ENCODE data around the gene PPM1G.
"Not testable (repeated sequence)": the region's sequence is repeated elsewhere in the genome, so short reads cannot be mapped to it uniquely, and the experiment has no call there.

Gene PPM1G, protein sequence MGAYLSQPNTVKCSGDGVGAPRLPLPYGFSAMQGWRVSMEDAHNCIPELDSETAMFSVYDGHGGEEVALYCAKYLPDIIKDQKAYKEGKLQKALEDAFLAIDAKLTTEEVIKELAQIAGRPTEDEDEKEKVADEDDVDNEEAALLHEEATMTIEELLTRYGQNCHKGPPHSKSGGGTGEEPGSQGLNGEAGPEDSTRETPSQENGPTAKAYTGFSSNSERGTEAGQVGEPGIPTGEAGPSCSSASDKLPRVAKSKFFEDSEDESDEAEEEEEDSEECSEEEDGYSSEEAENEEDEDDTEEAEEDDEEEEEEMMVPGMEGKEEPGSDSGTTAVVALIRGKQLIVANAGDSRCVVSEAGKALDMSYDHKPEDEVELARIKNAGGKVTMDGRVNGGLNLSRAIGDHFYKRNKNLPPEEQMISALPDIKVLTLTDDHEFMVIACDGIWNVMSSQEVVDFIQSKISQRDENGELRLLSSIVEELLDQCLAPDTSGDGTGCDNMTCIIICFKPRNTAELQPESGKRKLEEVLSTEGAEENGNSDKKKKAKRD

DNA sequence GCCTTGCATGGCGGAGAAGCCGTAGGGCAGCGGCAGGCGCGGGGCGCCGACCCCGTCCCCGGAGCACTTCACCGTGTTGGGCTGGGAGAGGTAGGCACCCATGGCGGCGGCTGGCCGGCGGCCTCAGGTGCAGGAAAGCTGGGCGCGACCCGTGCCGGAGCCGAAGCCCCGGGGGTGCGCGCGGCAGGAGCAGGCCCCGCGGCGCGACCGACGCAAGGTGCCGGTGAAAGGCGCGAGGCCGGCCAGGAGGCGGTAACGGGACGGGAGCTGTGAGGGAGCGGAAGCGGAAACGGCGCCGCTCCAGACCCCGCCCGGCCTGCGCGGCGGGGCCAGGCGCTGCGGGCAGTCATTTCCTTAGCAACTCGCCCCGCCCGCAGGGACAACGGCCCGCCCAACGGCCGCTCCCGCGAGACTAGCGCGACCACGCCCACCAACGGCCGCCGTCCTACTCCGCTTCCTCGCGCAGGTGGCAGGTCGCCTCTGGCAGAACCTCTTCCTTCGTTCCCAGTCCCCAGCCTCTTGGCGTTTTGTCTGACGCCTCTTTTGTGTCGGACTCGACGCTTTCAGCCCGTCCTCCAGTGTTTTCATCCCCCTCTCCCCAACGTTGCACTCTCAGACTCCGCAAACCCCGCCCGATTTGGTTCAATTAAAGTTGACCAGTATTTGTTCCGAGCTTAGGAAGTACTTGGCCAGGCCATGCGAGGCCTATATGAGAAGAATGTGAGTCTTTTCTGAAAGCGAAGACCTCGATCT is at the start of gene PPM1G:
PPM1G (minus strand) TSS at position 271 of the 753 bp plus-strand sequence; CDS start at position 102, 169 bp downstream.
- peak; percentile 98 for DNase-seq (ENCODE audit: low spot score)

DNA sequence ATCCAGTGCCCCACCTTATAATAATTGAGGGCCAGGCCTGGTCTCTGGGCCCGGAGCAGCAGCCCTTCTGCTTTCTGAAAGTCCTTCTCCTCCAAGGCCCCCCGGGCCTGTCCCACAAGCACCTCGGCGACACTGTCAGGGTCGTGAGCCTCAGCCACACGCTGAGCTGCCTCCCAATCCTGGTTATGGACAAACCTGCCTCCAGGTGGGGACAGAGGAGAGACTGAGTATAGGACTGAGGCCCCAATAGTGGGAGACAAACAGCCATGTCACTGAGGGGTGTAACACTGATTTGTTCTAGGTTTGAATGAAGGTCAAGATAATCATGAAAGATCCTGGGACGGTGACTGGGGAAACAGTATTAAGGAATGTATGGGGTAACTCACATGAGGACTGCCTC is 44.6 kb upstream of the PPM1G start:
- DNase-seq (ENCODE audit: low spot score), result no peak

DNA sequence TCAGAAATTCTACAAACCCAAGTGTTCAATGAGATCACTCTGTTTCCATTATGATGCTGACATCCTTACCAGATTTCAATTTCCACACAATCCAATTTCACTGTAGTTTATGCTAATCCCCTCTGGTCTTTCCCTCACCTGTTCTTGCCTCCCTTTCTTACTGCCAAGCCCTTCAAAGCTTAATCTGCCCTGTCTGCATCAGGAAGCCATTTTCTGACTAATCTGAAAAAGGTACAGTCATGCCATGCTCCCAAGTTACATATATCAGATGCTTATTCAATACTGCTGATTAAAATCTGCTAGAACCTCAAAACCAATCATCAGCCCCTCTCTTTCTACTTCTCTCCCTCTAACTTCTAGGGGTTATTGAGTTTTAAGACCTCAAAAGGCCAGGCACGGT is 41.7 kb upstream of the PPM1G start:
- no peak for DNase-seq (ENCODE audit: low spot score)

DNA sequence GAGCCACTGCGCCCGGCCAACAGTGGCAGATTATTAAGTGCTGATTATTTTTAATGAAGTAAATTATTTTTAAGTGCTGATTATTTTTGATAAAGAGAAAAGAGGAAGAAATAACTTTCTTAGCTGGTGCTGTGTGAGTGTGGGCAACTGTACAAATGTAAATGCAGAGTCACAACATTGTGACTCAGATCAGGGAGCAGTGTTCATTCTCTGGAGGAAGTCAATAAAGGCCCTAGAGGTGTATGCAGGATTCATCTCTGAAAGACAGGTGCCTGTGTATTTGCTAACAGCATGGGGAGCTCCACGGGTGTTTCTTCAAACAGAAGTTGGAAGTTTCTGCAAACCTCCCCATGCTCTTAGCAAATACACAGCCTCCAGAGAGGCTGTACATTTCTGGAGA is 39.0 kb upstream of the PPM1G start:
- DNase-seq (ENCODE audit: low spot score), result no peak

DNA sequence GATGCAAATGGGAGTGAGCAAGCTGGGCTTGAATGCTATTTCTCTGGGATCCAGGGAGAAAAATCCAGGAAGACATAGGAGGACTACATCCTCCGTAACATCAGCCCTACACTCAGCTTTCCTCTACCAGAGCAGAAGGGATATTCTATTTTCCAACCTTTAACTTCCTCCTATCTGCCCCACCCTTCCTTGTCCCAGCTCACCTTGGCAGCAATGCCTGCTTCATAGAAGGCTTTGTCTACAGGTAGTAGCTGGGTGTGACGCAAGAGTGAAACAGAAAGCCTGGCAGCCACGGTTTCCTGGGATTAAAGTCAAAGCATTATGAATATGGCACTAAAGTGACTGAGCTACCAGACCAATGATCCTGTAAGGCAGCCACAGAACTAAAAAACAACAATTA is 36.7 kb upstream of the PPM1G start:
- DNase-seq (ENCODE audit: low spot score), result no peak

DNA sequence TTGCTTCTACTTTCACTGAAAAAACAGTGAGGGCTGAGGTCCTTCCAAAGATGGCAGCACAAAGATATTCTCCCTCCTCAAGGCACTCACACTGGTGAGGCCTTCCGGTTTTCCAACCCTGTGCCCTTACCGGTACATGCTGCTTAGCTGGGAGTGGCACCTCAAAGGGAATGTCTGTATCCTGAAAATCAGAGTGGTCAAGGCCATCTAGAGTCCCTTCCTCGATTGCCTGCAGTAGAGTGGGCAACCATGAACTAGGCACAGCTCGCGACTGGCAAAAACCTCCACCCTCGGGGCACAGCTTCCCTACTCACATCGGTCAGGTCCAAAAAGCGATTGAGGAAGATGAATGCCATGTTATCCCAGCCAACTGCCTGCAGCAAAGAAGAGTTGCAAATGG is 36.2 kb upstream of the PPM1G start:
- no peak for DNase-seq (ENCODE audit: low spot score)

DNA sequence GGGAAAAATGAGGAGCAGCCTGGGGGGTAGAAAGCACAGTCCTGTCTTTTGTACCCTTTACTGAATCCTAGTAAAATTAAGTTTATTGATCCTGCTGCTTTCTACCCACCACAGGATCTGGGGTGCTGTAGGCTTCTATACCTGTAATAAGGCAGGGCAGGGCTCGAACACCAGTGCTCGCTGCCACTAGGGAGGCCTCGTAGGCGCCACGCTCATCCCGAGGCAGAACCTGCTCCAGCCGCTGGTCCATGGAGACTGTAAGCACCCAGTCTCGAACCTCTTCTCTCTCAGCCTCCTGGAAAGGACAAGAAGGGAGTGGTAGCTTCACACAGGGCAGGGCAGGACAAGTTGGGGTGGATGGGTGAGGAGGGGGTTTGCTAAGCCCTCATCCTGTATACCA is 35.8 kb upstream of the PPM1G start:
- no peak for DNase-seq (ENCODE audit: low spot score)

DNA sequence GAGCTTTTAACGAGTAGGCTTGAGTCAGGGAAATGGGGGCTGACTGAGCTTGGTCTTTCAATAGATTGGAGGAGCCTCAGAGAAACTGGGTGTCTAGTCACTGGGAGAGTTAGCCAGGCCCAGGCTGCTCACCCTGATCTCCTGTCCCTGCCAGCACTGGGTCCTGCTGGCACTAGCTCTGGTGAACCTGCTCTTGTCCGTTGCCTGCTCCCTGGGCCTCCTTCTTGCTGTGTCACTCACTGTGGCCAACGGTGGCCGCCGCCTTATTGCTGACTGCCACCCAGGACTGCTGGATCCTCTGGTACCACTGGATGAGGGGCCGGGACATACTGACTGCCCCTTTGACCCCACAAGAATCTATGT is 33.5 kb upstream of the PPM1G start:
- DNase-seq (ENCODE audit: low spot score), result no peak

DNA sequence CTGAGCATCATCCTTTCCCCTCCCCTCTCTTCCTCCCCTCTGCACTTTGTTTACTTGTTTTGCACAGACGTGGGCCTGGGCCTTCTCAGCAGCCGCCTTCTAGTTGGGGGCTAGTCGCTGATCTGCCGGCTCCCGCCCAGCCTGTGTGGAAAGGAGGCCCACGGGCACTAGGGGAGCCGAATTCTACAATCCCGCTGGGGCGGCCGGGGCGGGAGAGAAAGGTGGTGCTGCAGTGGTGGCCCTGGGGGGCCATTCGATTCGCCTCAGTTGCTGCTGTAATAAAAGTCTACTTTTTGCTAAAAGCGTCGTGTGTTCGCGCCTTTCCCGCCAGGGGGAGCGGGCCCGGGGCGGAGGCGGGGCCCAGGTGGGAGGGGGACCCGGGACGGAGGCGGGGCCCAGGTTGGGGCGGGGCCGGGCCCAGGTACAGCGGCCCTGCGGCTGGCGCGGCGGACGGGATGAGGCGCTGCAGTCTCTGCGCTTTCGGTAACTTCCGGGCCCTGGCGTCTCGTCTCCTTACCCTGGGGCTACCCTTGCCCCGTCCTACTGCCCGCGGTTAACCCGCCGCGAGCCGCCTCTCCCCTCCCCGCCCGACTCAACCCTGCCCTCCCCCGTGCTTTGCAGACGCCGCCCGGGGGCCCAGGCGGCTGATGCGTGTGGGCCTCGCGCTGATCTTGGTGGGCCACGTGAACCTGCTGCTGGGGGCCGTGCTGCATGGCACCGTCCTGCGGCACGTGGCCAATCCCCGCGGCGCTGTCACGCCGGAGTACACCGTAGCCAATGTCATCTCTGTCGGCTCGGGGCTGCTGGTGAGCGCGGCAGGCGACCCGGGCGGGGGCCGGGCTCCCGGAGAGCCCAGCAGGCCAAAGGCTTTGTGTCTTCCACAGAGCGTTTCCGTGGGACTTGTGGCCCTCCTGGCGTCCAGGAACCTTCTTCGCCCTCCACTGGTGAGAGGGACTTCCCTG is 32.8 kb upstream of the PPM1G start, which contains the start of gene KRTCAP3:
KRTCAP3 (plus strand) TSS at position 424 of the 962 bp plus-strand sequence; CDS start at position 456, 32 bp downstream.
- peak; percentile 41 for DNase-seq (ENCODE audit: low spot score)

DNA sequence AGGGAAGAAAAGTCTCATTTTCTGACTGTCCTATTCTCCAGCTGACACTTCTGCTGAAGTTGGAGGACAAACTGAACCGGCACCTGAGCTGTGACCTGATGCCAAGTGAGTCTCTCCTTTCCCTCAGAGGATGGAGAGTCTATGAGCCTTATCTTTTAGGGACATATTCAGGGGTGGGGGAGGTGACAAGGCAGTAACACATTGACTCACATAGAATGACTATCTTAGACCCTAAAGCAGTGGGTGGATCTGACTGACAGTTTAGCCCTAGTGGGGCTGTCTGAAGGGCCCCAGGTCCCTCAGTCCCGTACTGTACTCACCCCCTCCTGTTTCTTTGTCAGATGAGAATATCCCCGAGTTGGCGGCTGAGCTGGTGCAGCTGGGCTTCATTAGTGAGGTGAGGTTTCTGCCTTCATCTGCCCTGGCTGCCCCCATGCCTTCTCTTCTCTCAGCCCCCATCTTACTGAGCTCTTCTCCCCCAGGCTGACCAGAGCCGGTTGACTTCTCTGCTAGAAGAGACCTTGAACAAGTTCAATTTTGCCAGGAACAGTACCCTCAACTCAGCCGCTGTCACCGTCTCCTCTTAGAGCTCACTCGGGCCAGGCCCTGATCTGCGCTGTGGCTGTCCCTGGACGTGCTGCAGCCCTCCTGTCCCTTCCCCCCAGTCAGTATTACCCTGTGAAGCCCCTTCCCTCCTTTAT is 32.0 kb upstream of the PPM1G start:
- DNase-seq (ENCODE audit: low spot score), result no peak

DNA sequence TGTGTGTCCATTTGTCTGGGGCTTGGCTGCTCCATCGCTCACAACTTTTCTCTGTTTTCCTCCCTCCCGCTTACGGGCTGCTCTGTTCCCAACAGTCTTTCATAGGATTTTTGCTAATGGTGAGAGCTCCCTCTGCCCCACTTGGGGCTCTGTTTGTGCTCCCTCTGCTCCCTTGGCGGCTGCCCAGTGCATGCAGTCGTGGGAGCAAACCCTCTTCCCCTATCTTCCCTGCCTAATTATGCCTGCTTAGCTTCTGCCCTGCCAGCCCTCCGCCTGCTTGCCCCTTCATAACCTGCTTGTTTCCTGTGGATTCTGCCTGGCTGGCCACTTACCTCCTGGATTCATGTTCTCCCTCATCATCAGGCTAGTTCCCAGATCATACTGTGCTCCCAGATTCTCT is 26.2 kb upstream of the PPM1G start:
- DNase-seq (ENCODE audit: low spot score), result no peak

DNA sequence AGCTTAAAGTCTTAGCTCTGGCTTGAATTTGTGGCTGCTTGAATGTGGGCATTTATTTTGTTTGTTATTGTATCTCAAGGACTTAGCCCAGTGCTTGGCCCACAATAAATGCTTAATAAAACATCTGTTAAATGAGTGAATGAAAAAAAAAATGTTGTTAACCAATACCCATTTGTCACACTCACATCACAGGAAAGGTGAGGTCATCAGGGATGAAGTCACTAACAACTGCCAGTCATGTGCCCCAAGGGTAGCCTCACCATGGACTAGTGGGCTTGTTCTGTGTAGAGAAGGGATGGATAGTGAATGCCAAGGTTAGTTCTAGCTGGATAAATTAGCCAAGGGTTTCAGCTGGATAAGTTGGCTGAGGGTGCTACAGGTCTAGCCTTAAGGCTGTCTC is 22.0 kb upstream of the PPM1G start:
- no peak for DNase-seq (ENCODE audit: low spot score)

DNA sequence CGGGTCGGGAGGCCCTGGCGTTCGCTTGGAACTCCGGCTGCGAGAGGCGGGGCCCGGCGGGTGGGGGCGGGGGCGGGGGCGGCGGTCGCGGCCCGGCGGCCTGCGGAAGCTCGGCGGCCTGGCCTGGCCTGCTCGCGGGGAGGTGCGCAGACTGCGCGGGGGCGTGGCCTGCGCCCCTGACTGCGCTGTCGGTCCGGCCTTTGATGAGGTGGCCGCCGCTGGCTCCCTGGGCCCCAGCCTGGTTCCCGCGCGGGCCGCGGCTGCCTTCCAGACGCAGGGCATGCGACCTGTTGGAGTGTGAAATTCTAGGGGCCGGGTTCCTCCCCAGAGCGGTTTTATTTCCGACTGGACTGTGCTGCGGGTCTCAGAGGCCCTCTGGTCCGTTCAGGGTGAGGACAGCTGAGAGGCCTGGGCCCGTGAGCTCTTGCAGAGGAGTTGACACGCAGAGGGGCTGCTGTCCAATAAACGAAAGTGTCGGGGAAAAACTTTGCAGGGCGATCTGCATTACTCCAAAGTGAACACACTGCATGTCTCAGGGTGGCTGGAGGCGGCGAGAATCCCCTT is 19.7 kb upstream of the PPM1G start:
- peak; percentile 89 for DNase-seq (ENCODE audit: low spot score)

DNA sequence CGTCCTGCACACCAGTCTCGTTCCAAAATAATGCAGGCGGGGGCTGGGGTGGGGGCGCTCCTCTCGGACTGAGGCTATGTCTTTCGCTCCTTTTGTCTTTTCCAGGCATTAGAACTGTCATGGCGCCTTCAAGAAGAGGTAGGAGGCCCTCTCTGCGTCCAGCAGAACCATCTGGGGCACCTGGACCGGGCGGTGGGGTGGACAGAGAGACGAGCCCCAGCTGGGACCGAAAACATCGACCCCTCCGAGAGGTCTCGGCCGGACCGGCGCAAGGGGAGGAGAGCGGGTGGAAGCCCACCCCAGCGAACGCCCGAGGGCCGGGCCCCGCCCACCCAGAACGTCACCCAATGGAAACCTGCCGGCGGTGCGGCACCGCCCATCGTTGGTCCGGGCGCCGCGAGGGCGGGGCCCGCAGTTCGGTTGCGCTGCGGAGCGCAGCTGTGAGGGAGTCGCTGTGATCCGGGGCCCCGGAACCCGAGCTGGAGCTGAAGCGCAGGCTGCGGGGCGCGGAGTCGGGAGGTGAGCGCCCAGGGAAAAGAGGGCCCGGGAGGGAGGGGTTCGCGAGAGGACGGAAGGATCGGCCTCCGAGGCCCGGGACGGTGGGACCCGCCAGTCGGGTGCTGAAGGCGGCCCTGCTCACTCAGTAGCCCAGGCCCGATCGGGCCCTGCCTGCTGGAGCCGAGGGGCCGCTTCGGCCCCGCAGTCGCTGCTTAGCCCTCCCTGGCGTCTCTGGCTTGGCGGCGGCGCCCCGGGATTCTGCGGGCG is 19.0 kb upstream of the PPM1G start, which contains the start of gene NRBP1:
NRBP1 (plus strand) TSS at position 419 of the 765 bp plus-strand sequence. CDS start 4,643 bp downstream, outside the sequence.
- peak; percentile 94 for DNase-seq (ENCODE audit: low spot score)

DNA sequence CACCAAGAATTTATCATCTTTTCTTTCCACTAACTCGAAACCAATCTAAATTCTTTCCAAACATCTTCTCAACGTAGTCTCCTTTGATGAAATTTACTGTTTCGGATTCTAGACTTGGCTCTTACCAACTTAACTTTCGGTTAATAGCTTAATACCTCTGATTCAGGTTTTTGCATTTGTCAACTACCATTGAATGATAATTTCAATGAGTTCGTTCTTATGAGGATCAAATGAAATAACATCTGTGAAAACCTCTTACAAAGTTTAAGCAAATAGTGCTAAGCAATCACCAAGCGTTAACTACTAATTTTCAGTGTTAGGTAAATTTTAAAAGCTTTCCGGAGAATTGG is 18.4 kb upstream of the PPM1G start:
- DNase-seq (ENCODE audit: low spot score), result no peak

DNA sequence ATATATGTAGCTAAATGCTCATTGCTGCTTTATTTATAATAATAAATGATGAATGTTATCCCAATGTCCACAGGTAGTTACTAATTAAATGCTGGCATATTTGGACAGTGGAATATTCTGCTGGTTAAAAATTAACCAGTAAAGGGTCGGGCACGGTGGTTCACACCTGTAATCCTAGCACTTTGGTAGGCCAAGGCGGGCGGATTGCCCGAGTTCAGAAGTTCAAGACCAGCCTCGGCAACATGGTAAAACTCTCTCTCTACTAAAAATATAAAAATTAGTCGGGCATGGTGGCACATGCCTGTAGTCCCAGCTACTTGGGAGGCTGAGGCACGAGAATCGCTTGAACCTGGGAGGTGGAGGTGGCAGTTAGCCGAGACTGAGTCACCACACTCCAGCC is 15.6 kb upstream of the PPM1G start:
- not testable (repeated sequence) for DNase-seq (ENCODE audit: low spot score)

DNA sequence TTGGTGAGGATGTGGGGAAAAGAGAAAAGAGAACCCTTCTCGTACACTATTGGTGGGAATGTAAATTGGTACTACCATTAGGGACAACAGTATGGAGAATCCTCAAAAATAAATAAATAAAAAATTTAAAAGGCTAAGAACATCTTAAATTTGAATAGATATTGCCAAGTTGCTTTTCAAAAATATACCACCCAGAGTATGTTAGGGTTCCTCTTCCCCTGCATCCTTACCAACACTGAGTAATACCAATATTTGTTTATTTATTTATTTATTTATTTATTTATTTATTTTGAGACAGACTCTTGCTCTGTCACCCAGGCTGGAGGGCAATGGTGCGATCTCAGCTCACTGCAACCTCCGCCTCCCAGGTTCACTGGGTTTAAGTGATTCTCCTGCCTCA is 13.6 kb upstream of the PPM1G start:
- no peak for DNase-seq (ENCODE audit: low spot score)

DNA sequence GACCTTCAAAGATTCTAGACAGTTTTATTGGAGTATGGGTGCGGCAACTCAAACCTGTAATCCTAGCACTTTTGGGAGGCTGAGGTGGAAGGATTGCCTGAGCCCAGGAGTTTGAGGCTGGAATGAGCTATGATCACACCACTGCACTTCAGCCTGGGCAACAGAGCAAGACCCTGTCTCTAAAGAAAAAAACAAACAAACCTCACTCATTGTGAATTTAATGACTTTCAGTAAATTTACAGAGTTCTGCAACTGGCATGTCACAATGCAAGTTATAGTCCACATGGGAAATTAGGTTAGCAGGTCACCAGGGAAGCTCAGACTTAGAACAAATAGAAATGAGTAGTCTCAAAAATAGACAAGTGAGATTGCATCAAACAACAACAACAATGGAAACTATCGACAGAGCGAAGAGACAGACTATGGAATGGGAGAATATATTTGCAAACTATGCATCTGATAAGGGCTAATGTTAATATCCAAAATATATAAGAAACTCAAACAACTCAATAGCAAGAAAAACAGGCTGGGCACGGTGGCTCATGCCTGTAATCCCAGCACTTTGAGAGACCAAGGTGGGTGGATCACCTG is 12.4 kb upstream of the PPM1G start:
- DNase-seq (ENCODE audit: low spot score), result no peak

DNA sequence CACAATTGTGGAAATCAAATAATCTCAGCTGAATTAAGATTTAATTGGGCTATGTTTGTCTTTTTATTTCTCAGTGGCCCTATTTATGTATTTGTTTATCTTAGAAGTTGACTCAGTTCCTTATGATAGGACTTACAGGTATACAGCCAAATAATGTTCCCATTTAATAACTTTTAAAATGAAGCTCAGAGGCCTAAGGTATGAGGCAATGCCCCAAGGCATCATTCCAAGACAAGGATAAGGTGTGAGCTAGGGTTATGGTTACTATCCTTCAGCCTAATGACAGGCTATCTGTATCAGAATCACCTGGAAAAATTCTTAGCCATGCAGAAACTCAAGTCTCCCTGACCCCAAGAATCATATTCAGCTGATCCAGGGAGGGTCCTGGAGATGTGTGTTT is 11.6 kb upstream of the PPM1G start:
- no peak for DNase-seq (ENCODE audit: low spot score)

DNA sequence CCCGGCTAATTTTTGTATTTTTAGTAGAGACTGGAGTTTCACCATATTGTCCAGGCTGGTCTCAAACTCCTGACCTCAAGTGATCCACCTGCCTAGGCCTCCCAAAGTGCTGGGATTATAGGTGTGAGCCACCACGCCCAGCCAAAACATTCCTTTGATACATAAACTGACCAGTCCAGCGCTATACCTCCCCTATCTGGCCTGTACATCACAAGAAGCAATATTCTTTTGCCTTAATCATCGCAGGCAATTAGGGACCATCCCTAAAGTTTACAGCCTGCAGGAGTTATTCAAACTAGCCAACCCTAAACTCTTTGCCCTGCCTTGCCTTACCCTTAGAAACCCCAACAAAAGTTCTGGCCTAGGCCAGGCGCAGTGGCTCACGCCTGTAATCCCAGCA is 6.8 kb upstream of the PPM1G start:
- DNase-seq (ENCODE audit: low spot score), result no peak

Measured in D341Med (cell line).